Aorta (tissue), 5 donors: ENCODE results near the gene CCT5. TPM values are rescaled to one million over a fixed set of nuclear protein-coding genes. Genes with fewer than 3 reads are reported as not detected.
A peak's percentile ranks its signal among the peaks of the same experiment; 100 is the strongest.

ENCODE experiments used
- ATAC-seq: fragments of 200-7000 bp; cut with Tn5 transposase; one replicate; pipeline ENCODE4 v1.9.1; 2022; ENCODE audit warnings: moderate library complexity; ENCODE audit not compliant: low FRiP score
- DNase-seq, 2 donors: peaks; one replicate each; pipeline ENCODE4 v3.0.0-alpha.2; 2020
- H3K27ac ChIP-seq, 2 donors: one replicate each; pipeline ENCODE4 v1.5.1; 2013; ENCODE audit warnings: low read length in 2 of 2, mild to moderate bottlenecking in 2 of 2, moderate library complexity in 2 of 2, control low read depth in 1 of 2, inconsistent platforms in 1 of 2, low read depth in 1 of 2
- H3K27me3 ChIP-seq, 2 donors: one replicate each; pipeline ENCODE4 v1.6.1; 2013; ENCODE audit warnings: control low read depth in 1 of 2, low read length in 1 of 2, mild to moderate bottlenecking in 1 of 2, moderate library complexity in 1 of 2; ENCODE audit not compliant: insufficient read depth in 2 of 2, control insufficient read depth in 1 of 2
- H3K36me3 ChIP-seq, 2 donors: one replicate each; pipeline ENCODE4 v1.6.1; 2013; ENCODE audit warnings: control low read depth in 1 of 2, low read length in 1 of 2, mild to moderate bottlenecking in 1 of 2; ENCODE audit not compliant: insufficient read depth in 2 of 2, control insufficient read depth in 1 of 2
- H3K4me1 ChIP-seq, 2 donors: one replicate each; pipeline ENCODE4 v1.6.1; 2013; ENCODE audit warnings: low read length in 2 of 2, control low read depth in 1 of 2, mild to moderate bottlenecking in 1 of 2, moderate library complexity in 1 of 2; ENCODE audit not compliant: insufficient read depth in 2 of 2, control insufficient read depth in 1 of 2
- H3K4me3 ChIP-seq, 2 donors: one replicate each; pipeline ENCODE4 v1.5.1; 2013; ENCODE audit warnings: low read length in 2 of 2, control low read depth in 1 of 2, mild to moderate bottlenecking in 1 of 2
- H3K9me3 ChIP-seq: one replicate; pipeline ENCODE4 v1.6.1; 2013; ENCODE audit warnings: mild to moderate bottlenecking, low read length; ENCODE audit not compliant: control insufficient read depth
- WGBS, 2 donors: extraction: QIAGEN DNeasy Blood & Tissue Kit; methylation state at CpG; one replicate each; pipeline ENCODE4 v1.1.7; 2013; 5-methylcytosine and 5-hydroxymethylcytosine counted together
- intact Hi-C, 2 donors: fragments of 100-400 bp; cut with DNase I; formaldehyde crosslinking; loops; one replicate each; pipeline versions ENCODE4 v1.14.2 to v1.15.0; 2022
- polyA plus RNA-seq, 2 donors: library from polyadenylated mRNA; stranded (reverse); fragments of 200-250 nt; gene quantifications; one replicate each; pipeline ENCODE4 v1.2.3, GENCODE V29; 2013
- total RNA-seq, 2 donors: library from RNA; stranded (reverse); fragmentation: NEBNext Ultra II Directional; extraction: Animal tissue kit (Norgen Biotek cat#: 25700); gene quantifications; one replicate each; pipeline ENCODE4 v1.2.1, GENCODE V29; 2021
- donor health status: healthy with polysubstance abuse.
- donor health status: Bipolar disorder and iron deficiency.
- donor health status: DM: no; HTN: no; CAD: no.
- donor health status: DM: no; HTN: no; CAD: no.
- donor health status: DM: yes; HTN: yes; CAD: no.

CCT5 gene
- total and polyA plus RNA-seq, 4 donors = 72.1 to 104 (median 79.7) TPM

DNA sequence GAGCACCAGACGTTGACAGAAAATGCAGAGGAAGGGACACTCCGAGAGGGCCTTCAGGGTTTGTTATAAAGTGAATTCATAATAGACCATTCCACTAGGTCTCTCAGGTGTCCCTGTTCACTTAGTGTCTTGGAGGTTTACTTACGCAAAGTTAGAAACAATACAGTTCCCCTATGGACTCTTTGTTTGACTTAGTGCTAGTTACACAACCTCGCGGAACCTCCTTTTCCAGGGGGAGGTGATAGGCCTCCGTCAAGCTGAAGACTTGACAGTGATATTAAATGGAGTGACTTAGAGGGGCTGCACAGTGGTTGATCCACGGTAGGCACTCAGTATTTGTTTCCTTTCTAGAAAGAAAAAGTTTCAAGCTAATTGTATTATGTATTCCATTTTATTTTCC lies 1.3 kb downstream of the CCT5 start:
- 49 to 50% methylated on average over 7 of the region's 7 CpGs for WGBS, 2 donors
- H3K4me1 ChIP-seq = peaks cover 0 to 7% of the 10 kb centered on the region in 2 donors
- no peaks in the 10 kb centered on the region for H3K27me3 ChIP-seq
- peaks cover 2 to 6% of the 10 kb centered on the region in 2 donors for H3K36me3 ChIP-seq
- no peak for ATAC-seq
- H3K4me3 ChIP-seq = peak overlapping the region; percentile 23 to 85
- intact Hi-C loops = no loop called here
- no peaks in the 10 kb centered on the region for H3K9me3 ChIP-seq
- H3K27ac ChIP-seq = no peak overlapping the region
- no peak for DNase-seq

DNA sequence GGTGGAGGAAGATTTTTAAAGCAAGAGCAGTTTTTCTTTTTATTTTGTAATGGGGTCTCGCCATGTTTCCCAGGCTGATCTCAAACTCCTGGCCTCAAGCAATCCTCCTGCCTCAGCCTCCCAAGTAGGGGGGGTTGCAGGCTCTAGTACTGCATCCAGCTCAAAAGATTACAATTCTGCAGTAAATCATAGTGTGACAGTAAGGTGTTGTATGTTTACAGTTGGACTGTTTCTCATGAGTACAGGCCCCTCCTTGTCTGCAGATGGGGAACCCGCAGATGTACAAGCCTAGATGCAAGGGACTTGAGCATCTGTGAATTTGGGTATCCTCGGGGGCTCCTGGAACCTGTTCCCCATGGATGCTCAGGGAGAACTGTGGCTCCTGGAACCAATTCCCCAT lies 3.3 kb downstream of the CCT5 start:
- ATAC-seq = no peak
- no peaks in the 10 kb centered on the region for H3K9me3 ChIP-seq
- peaks cover 4 to 10% of the 10 kb centered on the region in 2 donors for H3K36me3 ChIP-seq
- no peak overlapping the region for H3K27ac ChIP-seq
- no peak for DNase-seq
- H3K4me1 ChIP-seq = peaks cover 0 to 7% of the 10 kb centered on the region in 2 donors
- intact Hi-C loops = no loop called here
- WGBS, 2 donors = 91 to 92% methylated on average over 3 of the region's 3 CpGs
- no peaks in the 10 kb centered on the region for H3K27me3 ChIP-seq
- no peak overlapping the region for H3K4me3 ChIP-seq

DNA sequence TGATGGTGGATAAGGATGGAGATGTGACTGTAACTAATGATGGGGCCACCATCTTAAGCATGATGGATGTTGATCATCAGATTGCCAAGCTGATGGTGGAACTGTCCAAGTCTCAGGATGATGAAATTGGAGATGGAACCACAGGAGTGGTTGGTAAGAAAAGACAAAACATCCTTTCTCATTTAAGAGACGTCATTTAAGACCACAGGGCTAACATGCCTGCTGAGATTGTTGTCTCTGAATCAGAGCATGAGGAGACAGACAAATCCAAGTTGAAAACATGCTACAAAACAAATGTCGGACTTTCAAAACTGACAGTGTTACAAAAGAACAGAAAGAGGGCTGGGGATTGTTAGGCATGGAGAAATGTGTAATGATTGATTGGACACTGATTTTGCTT lies 4.6 kb downstream of the CCT5 start:
- no peaks in the 10 kb centered on the region for H3K9me3 ChIP-seq
- H3K27ac ChIP-seq = no peak overlapping the region
- H3K27me3 ChIP-seq = no peaks in the 10 kb centered on the region
- intact Hi-C loops = no loop called here
- DNase-seq = no peak
- H3K36me3 ChIP-seq = peaks cover 4 to 15% of the 10 kb centered on the region in 2 donors
- no peak overlapping the region for H3K4me3 ChIP-seq
- H3K4me1 ChIP-seq = peaks cover 0 to 7% of the 10 kb centered on the region in 2 donors
- WGBS, 2 donors = 33 to 35% methylated on average over 2 of the region's 2 CpGs
- no peak for ATAC-seq

DNA sequence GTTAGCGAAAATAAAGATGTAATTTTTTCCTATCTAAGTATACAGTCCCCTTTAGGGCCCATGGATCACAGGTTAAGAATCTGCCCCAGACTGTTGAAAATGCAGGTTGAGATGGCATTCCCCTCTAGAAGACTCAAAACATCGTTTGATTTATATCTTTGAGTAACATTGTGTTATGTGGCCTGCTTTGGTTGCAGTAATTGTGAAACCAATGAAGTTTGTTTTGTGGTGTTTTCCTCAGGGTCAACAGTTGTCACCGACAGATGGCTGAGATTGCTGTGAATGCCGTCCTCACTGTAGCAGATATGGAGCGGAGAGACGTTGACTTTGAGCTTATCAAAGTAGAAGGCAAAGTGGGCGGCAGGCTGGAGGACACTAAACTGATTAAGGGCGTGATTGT lies 7.8 kb downstream of the CCT5 start:
- intact Hi-C loops = no loop called here
- no peaks in the 10 kb centered on the region for H3K9me3 ChIP-seq
- H3K4me3 ChIP-seq = no peak overlapping the region
- 72 to 77% methylated on average over 8 of the region's 8 CpGs for WGBS, 2 donors
- H3K27me3 ChIP-seq = no peaks in the 10 kb centered on the region
- no peaks in the 10 kb centered on the region for H3K4me1 ChIP-seq
- no peak for DNase-seq
- H3K27ac ChIP-seq = no peak overlapping the region
- no peak for ATAC-seq
- peaks cover 4 to 25% of the 10 kb centered on the region in 2 donors for H3K36me3 ChIP-seq

DNA sequence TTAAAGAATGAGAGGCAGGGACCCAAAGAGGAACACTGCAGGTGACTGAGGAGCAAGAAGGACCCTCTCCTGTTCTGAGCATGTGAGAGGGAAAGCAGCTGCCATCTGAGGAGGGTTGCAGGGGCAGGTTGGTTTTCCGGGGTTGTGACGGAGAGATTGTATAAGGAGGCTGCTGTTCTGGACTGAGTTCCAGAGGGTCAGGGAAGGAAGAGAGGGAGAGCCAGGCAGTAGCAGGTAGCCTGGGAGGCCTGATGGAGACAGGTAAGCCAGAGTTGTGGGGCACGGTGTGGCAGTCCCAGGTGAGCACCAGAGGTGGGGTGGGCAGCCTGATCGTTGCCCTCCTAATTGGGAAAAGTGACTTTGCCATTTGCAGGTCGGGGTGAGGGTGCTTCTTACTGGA lies 9.8 kb downstream of the CCT5 start:
- peaks cover 4 to 26% of the 10 kb centered on the region in 2 donors for H3K36me3 ChIP-seq

DNA sequence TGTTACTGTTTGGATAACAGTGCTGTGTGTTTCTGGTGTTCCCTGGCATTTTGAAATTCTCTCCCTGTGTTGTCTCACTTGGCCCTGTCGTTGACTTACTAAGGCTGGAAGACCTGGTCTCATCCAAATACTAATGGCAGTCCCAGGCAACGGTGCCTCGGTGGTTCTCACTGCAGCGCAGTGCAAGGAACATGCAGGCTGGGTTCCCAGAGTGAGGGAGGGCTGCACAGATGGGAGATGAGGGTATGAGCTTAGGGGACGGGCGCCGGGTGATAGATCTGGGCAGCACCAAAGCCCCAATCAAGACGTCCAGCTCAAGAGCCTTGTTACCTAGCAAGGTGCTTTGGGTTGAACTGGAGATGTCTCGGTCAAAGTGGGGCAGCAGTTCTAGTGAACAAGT lies 11.0 kb downstream of the CCT5 start:
- H3K4me3 ChIP-seq = no peak overlapping the region
- 82 to 84% methylated on average over 9 of the region's 9 CpGs for WGBS, 2 donors
- DNase-seq (no peak), ATAC-seq (no peak)
- intact Hi-C loops = no loop called here
- H3K36me3 ChIP-seq = peaks cover 2 to 26% of the 10 kb centered on the region in 2 donors
- H3K4me1 ChIP-seq = no peaks in the 10 kb centered on the region
- H3K27me3 ChIP-seq = no peaks in the 10 kb centered on the region
- H3K9me3 ChIP-seq = no peaks in the 10 kb centered on the region
- no peak overlapping the region for H3K27ac ChIP-seq

More for the DNA sequence above, 9.8 kb downstream of the CCT5 start:
- Histone ChIP-seq H3K4me3 (no peak overlapping the region), H3K4me1 (no peaks in the 10 kb centered on the region), H3K9me3 (no peaks in the 10 kb centered on the region), H3K27me3 (no peaks in the 10 kb centered on the region), H3K27ac (no peak overlapping the region)
- intact Hi-C loops = no loop called here
- 83 to 88% methylated on average over 5 of the region's 5 CpGs for WGBS, 2 donors
- no peak for DNase-seq
- no peak for ATAC-seq

DNA sequence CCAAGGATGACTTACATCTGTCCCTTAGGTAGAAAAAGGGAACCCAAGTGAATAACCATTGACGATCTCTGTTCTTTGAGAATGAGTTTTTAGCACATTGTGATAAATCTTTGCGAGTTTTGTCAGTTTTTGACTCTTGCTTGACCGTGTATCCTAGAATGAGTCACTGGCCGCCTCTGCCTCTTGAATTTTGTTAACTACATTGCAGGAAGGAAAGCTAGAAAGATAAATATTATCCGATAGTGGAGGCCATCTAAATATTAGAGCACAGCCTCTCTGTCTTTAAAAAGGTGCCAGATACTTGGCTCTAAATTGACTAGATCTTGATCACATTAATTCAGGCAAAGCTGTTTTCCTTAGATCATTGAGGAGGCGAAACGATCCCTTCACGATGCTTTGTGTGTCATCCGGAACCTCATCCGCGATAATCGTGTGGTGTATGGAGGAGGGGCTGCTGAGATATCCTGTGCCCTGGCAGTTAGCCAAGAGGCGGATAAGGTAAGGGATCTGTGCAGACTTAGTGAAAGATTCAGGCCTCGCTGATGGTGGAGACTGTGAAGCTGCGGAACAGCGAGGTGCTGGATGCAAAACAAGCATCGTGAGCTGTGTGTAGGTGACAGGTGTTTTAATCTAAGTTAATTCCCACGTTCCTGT lies 12.2 kb downstream of the CCT5 start:
- ATAC-seq (no peak), DNase-seq (no peak)
- H3K27me3 ChIP-seq = no peaks in the 10 kb centered on the region
- H3K27ac ChIP-seq = no peak overlapping the region
- no peaks in the 10 kb centered on the region for H3K9me3 ChIP-seq
- 72 to 75% methylated on average over 18 of the region's 18 CpGs for WGBS, 2 donors
- H3K36me3 ChIP-seq = peaks cover 2 to 20% of the 10 kb centered on the region in 2 donors
- no peak overlapping the region for H3K4me3 ChIP-seq
- H3K4me1 ChIP-seq = no peaks in the 10 kb centered on the region
- intact Hi-C loops = no loop called here

DNA sequence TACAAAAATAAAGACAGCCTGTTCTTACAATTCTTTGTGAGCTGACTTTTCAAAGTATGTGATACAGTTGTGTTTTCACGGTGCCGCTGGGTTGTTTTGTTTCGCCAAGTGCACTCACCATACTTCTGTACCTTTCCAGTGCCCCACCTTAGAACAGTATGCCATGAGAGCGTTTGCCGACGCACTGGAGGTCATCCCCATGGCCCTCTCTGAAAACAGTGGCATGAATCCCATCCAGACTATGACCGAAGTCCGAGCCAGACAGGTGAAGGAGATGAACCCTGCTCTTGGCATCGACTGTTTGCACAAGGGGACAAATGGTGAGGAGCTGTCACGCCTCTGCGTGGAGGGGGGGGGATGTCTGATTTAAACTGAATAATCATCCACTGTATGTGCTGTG lies 12.9 kb downstream of the CCT5 start:
- no peak for DNase-seq
- Histone ChIP-seq H3K4me3 (no peak overlapping the region), H3K27me3 (no peaks in the 10 kb centered on the region), H3K4me1 (no peaks in the 10 kb centered on the region), H3K36me3 (peaks cover 2 to 20% of the 10 kb centered on the region in 2 donors), H3K9me3 (no peaks in the 10 kb centered on the region), H3K27ac (no peak overlapping the region)
- 92 to 93% methylated on average over 11 of the region's 11 CpGs for WGBS, 2 donors
- intact Hi-C loops = no loop called here
- ATAC-seq = no peak

DNA sequence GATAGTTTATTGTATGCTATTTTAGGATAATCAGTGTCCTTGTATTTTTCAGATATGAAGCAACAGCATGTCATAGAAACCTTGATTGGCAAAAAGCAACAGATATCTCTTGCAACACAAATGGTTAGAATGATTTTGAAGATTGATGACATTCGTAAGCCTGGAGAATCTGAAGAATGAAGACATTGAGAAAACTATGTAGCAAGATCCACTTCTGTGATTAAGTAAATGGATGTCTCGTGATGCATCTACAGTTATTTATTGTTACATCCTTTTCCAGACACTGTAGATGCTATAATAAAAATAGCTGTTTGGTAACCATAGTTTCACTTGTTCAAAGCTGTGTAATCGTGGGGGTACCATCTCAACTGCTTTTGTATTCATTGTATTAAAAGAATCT lies 14.5 kb downstream of the CCT5 start:
- DNase-seq (no peak), ATAC-seq (no peak)
- Histone ChIP-seq H3K27me3 (no peaks in the 10 kb centered on the region), H3K27ac (no peak overlapping the region), H3K9me3 (no peaks in the 10 kb centered on the region), H3K4me1 (no peaks in the 10 kb centered on the region), H3K36me3 (peaks cover 0 to 15% of the 10 kb centered on the region in 2 donors), H3K4me3 (no peak overlapping the region)
- intact Hi-C loops = loop anchor here in 1 of 2 donors (5.0 kb wide), 1 partner anchor 163 kb away; no protein-coding TSS in a partner anchor
- 76 to 77% methylated on average over 3 of the region's 3 CpGs for WGBS, 2 donors
